ENCODE measurements around the gene BRCC3.

BRCC3 gene

GRCh38 chrX:155056877-155057792 is 14.2 kb upstream of the BRCC3 start:
- H3K4me3 ChIP-seq (ENCODE audit: low read depth, low read length) = peak overlapping the region; percentile 51
- TF ChIP-seq CTCF (conservative IDR thresholded peaks at IDR 0.05; ENCODE audit: low read depth, low read length) = peak; percentile 76
- DNase-seq (ENCODE audit: low read depth) = peak; percentile 78

DNA sequence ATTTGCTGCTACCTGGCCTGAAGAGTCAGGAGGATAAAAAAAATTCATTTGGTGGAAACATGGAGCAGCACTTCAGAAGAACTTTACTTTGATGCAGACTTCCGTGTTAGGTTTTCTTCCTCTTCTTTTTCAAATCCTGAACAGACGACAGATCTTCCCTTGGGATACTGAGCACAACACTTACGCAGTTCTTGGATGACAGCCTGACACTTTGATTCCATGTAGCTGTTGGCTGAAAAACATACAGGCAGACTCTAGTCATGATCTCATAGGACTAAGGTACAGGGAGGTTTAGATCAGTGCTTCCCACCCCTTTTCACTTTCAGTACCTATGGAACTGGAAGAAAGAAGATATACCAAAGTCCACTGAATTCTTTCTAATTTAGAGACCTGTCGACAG is 9.5 kb upstream of the BRCC3 start:
- DNase-seq (ENCODE audit: low read depth) = no peak
- TF ChIP-seq CTCF (conservative IDR thresholded peaks at IDR 0.05; ENCODE audit: low read depth, low read length) = no peak
- H3K4me3 ChIP-seq (ENCODE audit: low read depth, low read length) = no peak overlapping the region

DNA sequence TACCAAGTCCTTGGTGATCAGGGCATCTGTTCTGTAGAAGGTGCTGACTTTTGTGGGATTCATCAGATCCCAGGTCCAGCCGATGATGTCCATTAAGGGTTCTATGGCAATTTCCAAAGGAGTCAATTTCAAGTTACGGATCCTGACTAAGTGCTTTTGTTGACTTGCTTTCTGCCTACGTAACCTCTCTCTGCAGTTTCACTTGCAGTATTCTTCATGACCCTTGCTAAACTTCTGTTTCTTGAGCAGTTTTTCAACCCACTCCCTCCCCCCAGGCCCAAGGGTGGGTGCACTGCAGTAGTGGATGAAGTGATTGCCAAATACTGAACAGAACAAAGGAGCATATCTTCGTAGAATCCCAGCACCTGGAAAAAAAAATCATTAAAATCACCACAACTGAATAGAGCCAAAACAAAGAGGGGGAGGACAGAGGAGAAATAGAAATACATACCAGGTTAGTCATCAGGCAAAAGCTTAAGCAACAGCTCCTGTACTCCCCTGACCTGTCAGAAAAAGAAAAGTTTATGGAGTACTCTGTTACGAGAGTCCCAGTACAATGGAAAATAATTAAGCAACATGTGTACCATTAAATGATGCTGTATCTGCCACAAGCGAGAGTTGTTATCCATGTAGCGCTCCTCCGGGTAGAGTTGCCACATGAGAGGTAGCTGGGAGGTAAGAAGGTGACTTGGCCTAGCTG is 6.1 kb upstream of the BRCC3 start:
- H3K4me3 ChIP-seq (ENCODE audit: low read depth, low read length) = peak overlapping the region; percentile 28
- DNase-seq (ENCODE audit: low read depth) = peak; percentile 72

DNA sequence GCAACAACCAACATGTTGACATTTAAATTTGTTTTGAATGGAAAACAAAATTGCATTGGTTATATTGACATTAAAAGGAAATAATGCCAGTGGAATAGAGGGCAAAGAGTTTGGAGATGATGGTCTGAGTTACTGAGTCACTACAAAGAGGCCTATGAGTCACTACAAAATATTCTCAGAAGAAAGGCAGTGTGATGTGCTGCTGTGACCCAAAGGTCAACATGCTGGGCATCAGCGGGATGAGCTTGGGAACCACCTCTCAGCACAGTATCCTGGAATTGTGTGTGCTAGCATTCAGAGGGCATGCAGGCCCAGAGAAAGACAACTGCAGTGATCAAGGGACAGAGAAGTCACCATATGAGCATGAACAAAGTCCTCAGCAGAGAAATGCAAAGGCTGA is 3.1 kb upstream of the BRCC3 start:
- DNase-seq (ENCODE audit: low read depth) = peak; percentile 63
- TF ChIP-seq CTCF (conservative IDR thresholded peaks at IDR 0.05; ENCODE audit: low read depth, low read length) = no peak
- H3K4me3 ChIP-seq (ENCODE audit: low read depth, low read length) = no peak overlapping the region

More for the DNA sequence above, 6.1 kb upstream of the BRCC3 start:
- no peak for TF ChIP-seq CTCF (conservative IDR thresholded peaks at IDR 0.05; ENCODE audit: low read depth, low read length)

DNA sequence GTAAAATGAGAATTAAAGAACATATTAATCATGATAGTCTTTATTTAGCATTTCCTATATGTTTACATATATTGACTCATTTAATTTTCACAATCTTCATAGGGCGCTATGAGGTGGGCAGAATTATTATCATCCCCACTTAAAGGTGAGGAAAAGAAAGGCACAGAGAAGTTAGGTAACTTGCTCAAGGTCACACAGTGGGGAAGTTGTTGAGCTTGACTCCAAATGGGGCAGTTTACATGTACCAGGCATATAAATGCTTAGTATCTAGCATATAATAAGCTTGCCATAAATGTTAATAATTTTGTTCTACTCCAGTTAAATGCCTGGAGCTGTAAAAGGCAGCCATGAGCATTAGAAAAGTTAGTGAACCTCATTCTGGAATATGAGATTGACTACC is 1.9 kb upstream of the BRCC3 start:
- peak overlapping the region; percentile 75 for H3K4me3 ChIP-seq (ENCODE audit: low read depth, low read length)
- no peak for DNase-seq (ENCODE audit: low read depth)
- TF ChIP-seq CTCF (conservative IDR thresholded peaks at IDR 0.05; ENCODE audit: low read depth, low read length) = no peak

DNA sequence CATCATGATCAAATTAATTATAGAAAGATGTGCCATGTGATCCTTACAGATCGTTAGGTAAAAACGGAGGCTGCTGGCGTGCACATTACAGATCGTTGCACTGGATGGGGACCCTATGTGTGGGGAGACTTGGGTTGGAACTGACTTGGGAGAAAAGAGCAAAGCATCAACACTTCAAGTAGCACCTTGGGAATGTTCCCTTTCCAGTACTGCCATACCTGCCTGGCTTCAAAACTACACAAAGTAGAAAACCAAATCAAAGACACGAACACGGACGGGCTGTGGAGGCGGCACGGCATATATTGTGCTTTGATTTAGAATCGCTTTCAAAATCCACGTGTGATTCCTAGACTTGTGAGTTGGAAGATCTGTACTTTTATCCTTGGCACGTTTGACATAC is 1.3 kb upstream of the BRCC3 start:
- no peak for TF ChIP-seq CTCF (conservative IDR thresholded peaks at IDR 0.05; ENCODE audit: low read depth, low read length)
- peak overlapping the region; percentile 75 for H3K4me3 ChIP-seq (ENCODE audit: low read depth, low read length)
- no peak for DNase-seq (ENCODE audit: low read depth)

Data from choroid plexus epithelial cell (primary cell).